GM18498 (cell line): ENCODE results near the gene DDTL.
"Not testable (repeated sequence)": the region's sequence is repeated elsewhere in the genome, so short reads cannot be mapped to it uniquely, and the experiment has no call there.

Experiments
- ATAC-seq: cut with Tn5 transposase; IDR thresholded peaks from one replicate; pipeline ENCODE4 v1.9.1; 2021; ENCODE audit warnings: mild to moderate bottlenecking, moderate library complexity; ENCODE audit not compliant: unreplicated experiment

The DDTL gene

GRCh38 chr22:23969071-23969470, 2.4 kb downstream of the DDTL start:
- no peak for ATAC-seq

- no peak for ATAC-seq
Measured at GRCh38 chr22:23970201-23970641, 3.5 kb downstream of the DDTL start.

- no peak for ATAC-seq
Measured at GRCh38 chr22:23970816-23971486, 4.3 kb downstream of the DDTL start.

GRCh38 chr22:23971927-23972326, 5.2 kb downstream of the DDTL start:
- ATAC-seq: not testable (repeated sequence)

- peak; percentile 93 for ATAC-seq
Measured at GRCh38 chr22:23974345-23974744, 7.7 kb downstream of the DDTL start, which contains the start of gene DDT. DDT (minus strand) TSS chr22:23974441; CDS start chr22:23974414, 27 bp downstream.

- ATAC-seq: not testable (repeated sequence)
Measured at GRCh38 chr22:23974836-23975352, 8.2 kb downstream of the DDTL start.

- ATAC-seq: not testable (repeated sequence)
Measured at GRCh38 chr22:23977304-23977703, 10.6 kb downstream of the DDTL start.

- ATAC-seq: not testable (repeated sequence)
Measured at GRCh38 chr22:23979557-23980240, 13.0 kb downstream of the DDTL start, which contains the start of gene GSTT2. GSTT2 (plus strand) TSS chr22:23980134.

- ATAC-seq: not testable (repeated sequence)
Measured at GRCh38 chr22:23980567-23980966, 13.9 kb downstream of the DDTL start.

GRCh38 chr22:23984430-23984829, 17.7 kb downstream of the DDTL start:
- ATAC-seq: no peak

- ATAC-seq: not testable (repeated sequence)
Measured at GRCh38 chr22:23986089-23986488, 19.4 kb downstream of the DDTL start.

- ATAC-seq: not testable (repeated sequence)
Measured at GRCh38 chr22:23986538-23987178, 20.0 kb downstream of the DDTL start.

- not testable (repeated sequence) for ATAC-seq
Measured at GRCh38 chr22:23989583-23990244, 23.0 kb downstream of the DDTL start.

- not testable (repeated sequence) for ATAC-seq
Measured at GRCh38 chr22:23993080-23993479, 26.4 kb downstream of the DDTL start.

GRCh38 chr22:23993581-23994177, 27.0 kb downstream of the DDTL start:
- not testable (repeated sequence) for ATAC-seq

GRCh38 chr22:23997092-23997491, 30.4 kb downstream of the DDTL start:
- no peak for ATAC-seq

GRCh38 chr22:23999779-24000178, 33.1 kb downstream of the DDTL start:
- ATAC-seq: not testable (repeated sequence)

GRCh38 chr22:24001314-24001713, 34.6 kb downstream of the DDTL start:
- no peak for ATAC-seq

- no peak for ATAC-seq
Measured at GRCh38 chr22:24002272-24002671, 35.6 kb downstream of the DDTL start.

GRCh38 chr22:24002851-24003250, 36.2 kb downstream of the DDTL start:
- no peak for ATAC-seq
